Stomach (tissue), 9 donors: Measurements from ENCODE around the gene THSD1. TPM values are rescaled to one million over a fixed set of nuclear protein-coding genes. Genes with fewer than 3 reads are reported as not detected.
"Not testable (repeated sequence)": the region's sequence is repeated elsewhere in the genome, so short reads cannot be mapped to it uniquely, and the experiment has no call there.

Source experiments
- DNase-seq, 2 donors: peaks; one replicate each; pipeline versions ENCODE4 v3.0.0 to v3.0.0-alpha.2; 2013 to 2019
- H3K27ac ChIP-seq, 5 donors: fragments of 200-600 bp in 4 of 5; sonication (generic) in 4 of 5; one replicate each; pipeline ENCODE4 v1.5.1; 2013 to 2019; ENCODE audit warnings: mild to moderate bottlenecking in 1 of 5, moderate library complexity in 1 of 5
- H3K27me3 ChIP-seq, 3 donors: fragments of 200-600 bp; sonication (generic); one replicate each; pipeline ENCODE4 v1.5.1; 2017 to 2019; ENCODE audit warnings: mixed run types in 1 of 3
- H3K36me3 ChIP-seq, 4 donors: fragments of 200-600 bp; sonication (generic); 1 replicate in 3 of 4; 2 replicates in 1 of 4; pipeline ENCODE4 v1.5.1; 2016 to 2019
- H3K4me1 ChIP-seq, 4 donors: fragments of 200-600 bp; sonication (generic); one replicate each; pipeline ENCODE4 v1.5.1; 2016 to 2019
- H3K4me3 ChIP-seq, 4 donors: fragments of 200-600 bp; sonication (generic) in 3 of 4; one replicate each; pipeline ENCODE4 v1.5.1; 2016 to 2019; ENCODE audit warnings: mild to moderate bottlenecking in 1 of 4
- H3K9me3 ChIP-seq, 4 donors: fragments of 200-600 bp; sonication (generic); one replicate each; pipeline ENCODE4 v1.5.1; 2016 to 2019
- EP300 ChIP-seq: sonication (generic); formaldehyde crosslinking; IDR thresholded peaks from one replicate; pipeline ENCODE4 v1.6.1; 2017; ENCODE audit warnings: antibody characterized with exemption
- POLR2A ChIP-seq, 4 donors: fragments of 450-650 bp; IDR thresholded peaks; one replicate each; pipeline ENCODE4 v1.6.1; 2016; ENCODE audit warnings: antibody characterized with exemption in 4 of 4, control low read depth in 2 of 4, mild to moderate bottlenecking in 1 of 4, moderate library complexity in 1 of 4
- POLR2AphosphoS5 ChIP-seq, 3 donors: sonication (generic); formaldehyde crosslinking; IDR thresholded peaks; one replicate each; pipeline ENCODE4 v1.6.1; 2016; ENCODE audit warnings: antibody characterized with exemption in 3 of 3
- WGBS, 5 donors: extraction: QIAGEN DNeasy Blood & Tissue Kit in 3 of 5; methylation state at CpG; one replicate each; pipeline versions ENCODE4 v1.1.5 to v1.1.7; 2013 to 2018; 5-methylcytosine and 5-hydroxymethylcytosine counted together
- intact Hi-C: fragments of 100-400 bp; cut with DNase I; formaldehyde crosslinking; loops from one replicate; pipeline ENCODE4 v1.15.1; 2023; ENCODE audit warnings: low total_unique reads
- polyA plus RNA-seq, 3 donors: library from polyadenylated mRNA; stranded (reverse); fragments of 200-250 nt; gene quantifications; one replicate each; pipeline ENCODE4 v1.2.3, GENCODE V29; 2013
- small RNA-seq, 4 donors: library from RNA; depleted of rRNA; stranded (forward); fragments of <200 nt; gene quantifications; one replicate each; pipeline ENCODE3, GENCODE V24; 2016
- total RNA-seq, 5 donors: library from RNA; depleted of rRNA; stranded (reverse); fragments of >200 nt; gene quantifications; one replicate each; pipeline versions ENCODE4 v1.1.0 to v1.2.3, GENCODE V29; 2014 to 2016
- TF ChIP-seq, protein P1 (sequence below), 7 experiments: fragments of 450-650 bp in 4 of 7; fragments of 200-600 bp in 3 of 7; sonication (generic) in 3 of 7; IDR thresholded peaks; one replicate each; pipeline ENCODE4 v1.5.1; 2016 to 2019; ENCODE audit warnings: antibody characterized with exemption in 7 of 7, control low read depth in 2 of 7, mild to moderate bottlenecking in 1 of 7
- donor health status: healthy with polysubstance abuse.
- donor health status: Bipolar disorder and iron deficiency.
- donor health status: healthy.

The THSD1 gene
- total and polyA plus RNA-seq, 8 donors, result 0.12 to 8.4 (median 1.1) TPM; not detected in 1

- Histone ChIP-seq H3K4me1 (no peaks in the 10 kb centered on the region), H3K4me3 (peak overlapping the region in 1 of 4 donors; percentile 11), H3K27ac (peak overlapping the region in 1 of 5 donors; percentile 38), H3K27me3 (no peaks in the 10 kb centered on the region), H3K36me3 (no peaks in the 10 kb centered on the region), H3K9me3 (no peaks in the 10 kb centered on the region)
- WGBS, 5 donors, result 73 to 86% (median 81%) methylated on average over 10 of the region's 10 CpGs
- no peak for DNase-seq
- TF ChIP-seq EP300 (no peak), POLR2A (IDR thresholded peaks at IDR 0.05) (no peak), POLR2AphosphoS5 (IDR thresholded peaks at IDR 0.05) (no peak)
- TF ChIP-seq, protein P1, sequence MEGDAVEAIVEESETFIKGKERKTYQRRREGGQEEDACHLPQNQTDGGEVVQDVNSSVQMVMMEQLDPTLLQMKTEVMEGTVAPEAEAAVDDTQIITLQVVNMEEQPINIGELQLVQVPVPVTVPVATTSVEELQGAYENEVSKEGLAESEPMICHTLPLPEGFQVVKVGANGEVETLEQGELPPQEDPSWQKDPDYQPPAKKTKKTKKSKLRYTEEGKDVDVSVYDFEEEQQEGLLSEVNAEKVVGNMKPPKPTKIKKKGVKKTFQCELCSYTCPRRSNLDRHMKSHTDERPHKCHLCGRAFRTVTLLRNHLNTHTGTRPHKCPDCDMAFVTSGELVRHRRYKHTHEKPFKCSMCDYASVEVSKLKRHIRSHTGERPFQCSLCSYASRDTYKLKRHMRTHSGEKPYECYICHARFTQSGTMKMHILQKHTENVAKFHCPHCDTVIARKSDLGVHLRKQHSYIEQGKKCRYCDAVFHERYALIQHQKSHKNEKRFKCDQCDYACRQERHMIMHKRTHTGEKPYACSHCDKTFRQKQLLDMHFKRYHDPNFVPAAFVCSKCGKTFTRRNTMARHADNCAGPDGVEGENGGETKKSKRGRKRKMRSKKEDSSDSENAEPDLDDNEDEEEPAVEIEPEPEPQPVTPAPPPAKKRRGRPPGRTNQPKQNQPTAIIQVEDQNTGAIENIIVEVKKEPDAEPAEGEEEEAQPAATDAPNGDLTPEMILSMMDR (IDR thresholded peaks at IDR 0.05), result no peak
- intact Hi-C loops, result no loop called here
Measured at GRCh38 chr13:52344108-52344507, 61.9 kb downstream of the THSD1 start.

DNA sequence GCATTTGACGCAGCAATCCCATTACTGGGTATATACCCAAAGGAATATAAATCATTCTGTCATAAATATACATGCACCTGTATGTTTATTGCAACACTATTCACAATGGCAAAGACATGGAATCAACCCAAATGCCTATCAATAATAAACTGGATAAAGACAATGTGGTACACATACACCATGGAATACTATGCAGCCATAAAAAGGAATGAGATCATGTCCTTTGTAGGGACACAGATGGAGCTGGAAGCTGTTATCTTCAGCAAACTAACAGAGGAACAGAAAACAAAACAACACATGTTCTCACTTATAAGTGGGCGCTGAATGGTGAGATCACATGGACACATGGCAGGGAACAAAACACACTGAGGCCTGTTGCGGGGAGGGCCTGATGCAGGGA lies 63.8 kb downstream of the THSD1 start:
- DNase-seq, H3K36me3 ChIP-seq, H3K4me1 ChIP-seq, H3K27me3 ChIP-seq, H3K27ac ChIP-seq, H3K4me3 ChIP-seq, H3K9me3 ChIP-seq, intact Hi-C loops: not testable (repeated sequence)
- WGBS, 5 donors, result 84 to 100% (median 96%) methylated on average over 3 of the region's 3 CpGs

GRCh38 chr13:52337828-52338455 lies 68.0 kb downstream of the THSD1 start:
- H3K4me3 ChIP-seq, intact Hi-C loops, H3K36me3 ChIP-seq, H3K9me3 ChIP-seq, DNase-seq, H3K4me1 ChIP-seq, H3K27me3 ChIP-seq, H3K27ac ChIP-seq: not testable (repeated sequence)
- WGBS, 5 donors, result 62 to 75% (median 67%) methylated on average over 7 of the region's 7 CpGs

DNA sequence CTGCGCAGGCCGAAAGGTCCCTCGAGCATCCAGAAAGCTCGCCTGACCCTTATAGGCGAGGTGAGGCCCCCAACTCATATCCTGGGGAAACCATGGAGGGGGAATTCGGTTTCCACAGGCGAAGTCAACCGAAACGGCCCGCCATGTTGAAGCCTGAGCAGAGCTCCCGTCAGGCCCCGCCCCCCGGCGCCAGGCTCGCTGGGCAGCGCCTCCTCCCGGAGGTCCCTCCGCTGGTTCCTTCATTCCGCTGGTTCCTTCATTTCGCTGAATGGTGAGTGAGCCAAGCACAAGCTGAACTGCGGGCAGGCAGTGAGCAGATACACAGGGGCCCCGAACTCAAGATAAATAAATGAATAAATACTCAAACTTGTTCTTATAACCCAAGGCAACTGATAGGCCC lies 71.9 kb downstream of the THSD1 start:
- no CpG with 5 or more reads among the region's 22 CpGs for WGBS, 5 donors
- H3K27me3 ChIP-seq, H3K27ac ChIP-seq, DNase-seq, H3K4me1 ChIP-seq, intact Hi-C loops, H3K4me3 ChIP-seq, H3K9me3 ChIP-seq, H3K36me3 ChIP-seq: not testable (repeated sequence)

DNA sequence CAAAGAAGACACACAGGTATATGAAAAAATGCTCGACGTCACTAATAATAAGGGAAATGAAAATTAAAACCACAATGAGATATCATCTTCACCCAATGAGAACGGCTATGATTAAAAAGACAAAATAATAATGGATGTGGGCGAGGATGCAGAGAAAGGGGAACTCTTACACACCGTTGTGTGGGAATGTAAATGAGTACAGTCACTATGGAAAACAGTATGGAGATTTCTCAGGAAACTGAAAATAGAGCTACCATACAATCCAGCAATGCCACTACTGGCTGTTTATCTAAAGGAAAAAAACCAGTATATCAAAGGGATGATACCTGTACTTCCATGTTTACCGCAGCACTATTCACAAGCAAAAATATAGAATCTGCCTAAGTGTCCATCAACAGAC lies 74.1 kb downstream of the THSD1 start:
- H3K36me3 ChIP-seq, intact Hi-C loops, H3K27me3 ChIP-seq, DNase-seq, H3K4me3 ChIP-seq, H3K27ac ChIP-seq, H3K4me1 ChIP-seq, H3K9me3 ChIP-seq: not testable (repeated sequence)
- 85 to 92% (median 91%) methylated on average over 3 to 5 of the region's 6 CpGs for WGBS, 5 donors

Small RNA genes lying within 50 kb of the gene (small RNA-seq; reads per million reads assigned to genes)
- 0 reads per million in 4 donors for gene RNY4P24

Other genes starting within 250 kb of the THSD1 start
- 100 to 1,000 TPM in 1 of 5 donors, 10 to 100 TPM in 3, 1 to 10 TPM in 1; 2.3 to 171 (median 29.4) TPM for gene NEK3, start 246.6 kb downstream of the THSD1 start, total RNA-seq
- 10 to 100 TPM in 1 of 3 donors, 1 to 10 TPM in 2; 7.6 to 14.3 (median 8.4) TPM for gene NEK3, start 246.6 kb downstream of the THSD1 start, polyA plus RNA-seq
- gene VPS36, start 44.5 kb upstream of the THSD1 start, total RNA-seq, result 100 to 1,000 TPM in 1 of 5 donors, 10 to 100 TPM in 4; 21.7 to 323 (median 78.2) TPM
- gene VPS36, start 44.5 kb upstream of the THSD1 start, polyA plus RNA-seq, result 10 to 100 TPM; 15.8 to 21.8 (median 21.6) TPM
- 10 to 100 TPM; 11.7 to 31.6 (median 16.2) TPM for gene CKAP2, start 49.3 kb upstream of the THSD1 start, total RNA-seq
- 1 to 10 TPM; 2.3 to 5.1 (median 3.0) TPM for gene CKAP2, start 49.3 kb upstream of the THSD1 start, polyA plus RNA-seq
- 10 to 100 TPM in 1 of 5 donors, 1 to 10 TPM in 2, not detected in 2; 2.9 to 49.6 (median 5.0) TPM for gene HNRNPA1L2, start 236.3 kb upstream of the THSD1 start, total RNA-seq
- 1 to 10 TPM; 4.0 to 9.7 (median 6.3) TPM for gene HNRNPA1L2, start 236.3 kb upstream of the THSD1 start, polyA plus RNA-seq
- 10 to 100 TPM in 4 of 5 donors, 1 to 10 TPM in 1; 7.0 to 44.6 (median 23.0) TPM for gene SUGT1, start 246.7 kb upstream of the THSD1 start, total RNA-seq
- gene SUGT1, start 246.7 kb upstream of the THSD1 start, polyA plus RNA-seq, result 10 to 100 TPM; 33.9 to 44.6 (median 36.0) TPM